Astrocyte (in vitro differentiated cells and primary cell): Measurements from ENCODE around the gene PTCRA. TPM values are rescaled to one million over a fixed set of nuclear protein-coding genes. Genes with fewer than 3 reads are reported as not detected.
A peak's percentile ranks its signal among the peaks of the same experiment; 100 is the strongest.
"Not testable (repeated sequence)": the region's sequence is repeated elsewhere in the genome, so short reads cannot be mapped to it uniquely, and the experiment has no call there.

Experiments used
- DNase-seq: peaks from one replicate; pipeline ENCODE4 v3.0.0-alpha.2; 2010; ENCODE audit warnings: low read depth
- FAIRE-seq: peaks from 2 replicates; lab custom pipeline; 2011; peaks lifted over from hg19 to GRCh38; lab: Jason Lieb, UNC
- H2AFZ ChIP-seq: 2 replicates; pipeline ENCODE4 v1.6.0; 2012; ENCODE audit warnings: low read depth, low read length, inconsistent platforms
- H3K27ac ChIP-seq: 2 replicates; pipeline ENCODE4 v1.5.1; 2011; ENCODE audit warnings: low read depth, low read length, inconsistent platforms
- H3K27me3 ChIP-seq: 2 replicates; pipeline ENCODE4 v1.6.0; 2011; ENCODE audit warnings: low read length, inconsistent platforms; ENCODE audit not compliant: insufficient read depth
- H3K36me3 ChIP-seq: 2 replicates; pipeline ENCODE4 v1.5.1; 2011; ENCODE audit warnings: low read length, inconsistent platforms; ENCODE audit not compliant: insufficient read depth
- H3K4me1 ChIP-seq: 2 replicates; pipeline ENCODE4 v1.5.1; 2011; ENCODE audit warnings: low read length, inconsistent platforms; ENCODE audit not compliant: insufficient read depth
- H3K4me2 ChIP-seq: 2 replicates; pipeline ENCODE4 v1.6.0; 2012; ENCODE audit warnings: low read length, inconsistent platforms
- H3K4me3 ChIP-seq: 2 replicates; pipeline ENCODE4 v1.5.1; 2011; ENCODE audit warnings: low read depth, mild to moderate bottlenecking, low read length, inconsistent platforms; ENCODE audit not compliant: insufficient read depth
- H3K79me2 ChIP-seq: 2 replicates; pipeline ENCODE4 v1.6.0; 2012; ENCODE audit warnings: mild to moderate bottlenecking, low read length, inconsistent platforms; ENCODE audit not compliant: insufficient read depth
- H3K9ac ChIP-seq: 2 replicates; pipeline ENCODE4 v1.6.0; 2012; ENCODE audit warnings: mild to moderate bottlenecking, low read length, inconsistent platforms
- H3K9me3 ChIP-seq: 2 replicates; pipeline ENCODE4 v1.5.1; 2012; ENCODE audit warnings: low read depth, mild to moderate bottlenecking, low read length, inconsistent platforms; ENCODE audit not compliant: insufficient read depth
- H4K20me1 ChIP-seq: 2 replicates; pipeline ENCODE4 v1.6.0; 2012; ENCODE audit warnings: low read length, inconsistent platforms; ENCODE audit not compliant: insufficient read depth
- H3K27ac Mint-ChIP-seq: one replicate; pipeline ENCODE4 v1.8.0; 2021; ENCODE audit warnings: mild to moderate bottlenecking, mixed read lengths; ENCODE audit not compliant: unreplicated experiment
- H3K27me3 Mint-ChIP-seq: one replicate; pipeline ENCODE4 v1.8.0; 2021; ENCODE audit warnings: low read depth, mixed read lengths; ENCODE audit not compliant: unreplicated experiment
- H3K36me3 Mint-ChIP-seq: one replicate; pipeline ENCODE4 v1.8.0; 2021; ENCODE audit warnings: low read depth, mixed read lengths; ENCODE audit not compliant: unreplicated experiment
- H3K4me1 Mint-ChIP-seq: one replicate; pipeline ENCODE4 v1.8.0; 2021; ENCODE audit warnings: low read depth, mixed read lengths; ENCODE audit not compliant: unreplicated experiment
- H3K4me3 Mint-ChIP-seq: one replicate; pipeline ENCODE4 v1.8.0; 2021; ENCODE audit warnings: mild to moderate bottlenecking, moderate library complexity, mixed read lengths; ENCODE audit not compliant: unreplicated experiment
- H3K9me3 Mint-ChIP-seq: one replicate; pipeline ENCODE4 v1.8.0; 2021; ENCODE audit warnings: mild to moderate bottlenecking, mixed read lengths; ENCODE audit not compliant: unreplicated experiment
- EZH2 ChIP-seq: IDR thresholded peaks from 2 replicates; pipeline ENCODE4 v1.6.1; 2012; ENCODE audit warnings: mild to moderate bottlenecking, low read length, inconsistent platforms; ENCODE audit not compliant: insufficient read depth
- total RNA-seq: library from RNA; stranded (reverse); gene quantifications from 2 replicates; pipeline ENCODE4 v1.2.1, GENCODE V29; 2021
- TF ChIP-seq, protein P1 (sequence below): IDR thresholded peaks from 2 replicates; pipeline ENCODE4 v1.5.1; 2011; ENCODE audit warnings: low read depth, mild to moderate bottlenecking, inconsistent platforms, low read length, moderate library complexity; ENCODE audit not compliant: insufficient read depth

Gene PTCRA
- total RNA-seq, 1 donor from 2014 or later, result not detected

DNA sequence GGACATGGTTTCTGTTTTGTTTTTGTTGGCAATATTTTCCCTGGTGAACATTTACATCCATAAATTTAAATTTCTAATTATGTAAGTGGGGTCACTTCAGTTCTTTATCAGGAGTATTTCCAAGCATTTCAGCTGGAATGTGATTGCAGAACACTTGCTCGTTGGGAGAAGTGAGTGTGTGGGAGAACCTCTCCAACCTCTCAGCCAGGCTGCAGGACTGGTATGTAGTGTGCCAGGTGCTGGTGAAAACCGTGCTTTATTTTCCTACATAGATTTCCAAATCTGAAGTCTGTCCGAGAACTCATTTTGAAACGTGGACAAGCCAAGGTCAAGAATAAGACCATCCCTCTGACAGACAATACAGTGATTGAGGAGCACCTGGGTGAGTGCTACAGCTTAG is 30.2 kb upstream of the PTCRA start:
- peaks cover 12% of the 10 kb centered on the region for H3K4me1 ChIP-seq
- no peak for FAIRE-seq
- H3K36me3 Mint-ChIP-seq, result peaks cover 16% of the 10 kb centered on the region
- H3K4me1 Mint-ChIP-seq, result peaks cover 15% of the 10 kb centered on the region
- H4K20me1 ChIP-seq, result peaks cover 33% of the 10 kb centered on the region
- DNase-seq, result no peak
- no peak overlapping the region for H3K4me3 ChIP-seq
- H3K27ac ChIP-seq, result no peak overlapping the region
- no peak overlapping the region for H3K4me2 ChIP-seq
- no peak overlapping the region for H3K9ac ChIP-seq
- H3K79me2 ChIP-seq, result peaks cover 53% of the 10 kb centered on the region
- H2AFZ ChIP-seq, result no peak overlapping the region
- H3K36me3 ChIP-seq, result peaks cover 32% of the 10 kb centered on the region
- no peaks in the 10 kb centered on the region for H3K27me3 ChIP-seq
- H3K4me3 Mint-ChIP-seq, result no peak overlapping the region
- H3K9me3 Mint-ChIP-seq, result no peaks in the 10 kb centered on the region
- H3K9me3 ChIP-seq, result no peaks in the 10 kb centered on the region
- TF ChIP-seq, protein P1, sequence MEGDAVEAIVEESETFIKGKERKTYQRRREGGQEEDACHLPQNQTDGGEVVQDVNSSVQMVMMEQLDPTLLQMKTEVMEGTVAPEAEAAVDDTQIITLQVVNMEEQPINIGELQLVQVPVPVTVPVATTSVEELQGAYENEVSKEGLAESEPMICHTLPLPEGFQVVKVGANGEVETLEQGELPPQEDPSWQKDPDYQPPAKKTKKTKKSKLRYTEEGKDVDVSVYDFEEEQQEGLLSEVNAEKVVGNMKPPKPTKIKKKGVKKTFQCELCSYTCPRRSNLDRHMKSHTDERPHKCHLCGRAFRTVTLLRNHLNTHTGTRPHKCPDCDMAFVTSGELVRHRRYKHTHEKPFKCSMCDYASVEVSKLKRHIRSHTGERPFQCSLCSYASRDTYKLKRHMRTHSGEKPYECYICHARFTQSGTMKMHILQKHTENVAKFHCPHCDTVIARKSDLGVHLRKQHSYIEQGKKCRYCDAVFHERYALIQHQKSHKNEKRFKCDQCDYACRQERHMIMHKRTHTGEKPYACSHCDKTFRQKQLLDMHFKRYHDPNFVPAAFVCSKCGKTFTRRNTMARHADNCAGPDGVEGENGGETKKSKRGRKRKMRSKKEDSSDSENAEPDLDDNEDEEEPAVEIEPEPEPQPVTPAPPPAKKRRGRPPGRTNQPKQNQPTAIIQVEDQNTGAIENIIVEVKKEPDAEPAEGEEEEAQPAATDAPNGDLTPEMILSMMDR, result no peak
- TF ChIP-seq EZH2, result no peak
- peak overlapping the region; percentile 8 for H3K27ac Mint-ChIP-seq
- H3K27me3 Mint-ChIP-seq, result no peaks in the 10 kb centered on the region

DNA sequence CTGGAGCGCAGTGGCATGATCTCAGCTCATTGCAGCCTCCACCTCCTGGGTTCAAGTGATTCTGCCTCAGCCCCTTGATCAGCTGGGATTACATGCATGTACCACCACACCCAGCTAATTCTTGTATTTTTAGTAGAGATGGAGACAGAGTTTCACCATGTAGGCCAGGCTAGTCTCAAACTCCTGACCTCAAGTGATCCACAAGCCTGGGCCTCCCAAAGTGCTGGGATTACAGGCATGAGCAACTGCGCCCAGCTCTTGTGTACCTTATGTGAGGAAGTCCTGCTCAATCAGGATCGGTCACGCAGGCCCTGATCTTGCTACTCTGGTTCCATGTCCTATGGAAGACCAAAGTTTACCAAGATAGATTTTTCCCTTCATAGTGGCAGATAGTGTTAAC is 27.7 kb upstream of the PTCRA start:
- Histone ChIP-seq H3K79me2 (peaks cover 28% of the 10 kb centered on the region), H4K20me1 (peaks cover 26% of the 10 kb centered on the region), H3K4me1 (peaks cover 14% of the 10 kb centered on the region), H3K36me3 (peaks cover 27% of the 10 kb centered on the region)
- H3K27me3 Mint-ChIP-seq, H3K9me3 Mint-ChIP-seq, H2AFZ ChIP-seq, H3K4me3 ChIP-seq, H3K27ac ChIP-seq, H3K4me2 ChIP-seq, FAIRE-seq, H3K9ac ChIP-seq, H3K27me3 ChIP-seq, DNase-seq, H3K9me3 ChIP-seq: not testable (repeated sequence)
- H3K4me3 Mint-ChIP-seq, result peak overlapping the region; percentile 60
- peak overlapping the region; percentile 66 for H3K27ac Mint-ChIP-seq
- peaks cover 19% of the 10 kb centered on the region for H3K4me1 Mint-ChIP-seq
- peaks cover 16% of the 10 kb centered on the region for H3K36me3 Mint-ChIP-seq

DNA sequence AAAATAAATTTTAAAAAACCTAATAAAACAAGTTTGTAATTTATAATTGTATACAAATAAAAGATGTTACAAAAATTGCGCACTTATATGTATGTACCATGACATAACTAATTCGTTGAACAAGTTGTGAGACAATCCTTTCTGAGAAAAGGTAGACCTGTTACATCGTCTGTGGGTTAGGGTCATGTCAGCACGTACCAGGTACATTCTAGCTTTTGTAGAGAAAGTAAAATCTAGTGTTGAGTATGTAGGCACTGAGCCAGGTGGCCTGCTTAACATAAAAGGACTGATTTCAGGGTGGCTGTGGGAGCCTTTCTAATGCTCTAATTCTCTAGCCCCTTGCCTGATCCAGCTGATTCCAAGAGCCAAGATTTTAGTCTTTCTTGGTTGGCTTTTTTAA is 26.0 kb upstream of the PTCRA start:
- TF ChIP-seq, protein P1, result no peak
- TF ChIP-seq EZH2, result no peak
- peaks cover 12% of the 10 kb centered on the region for H3K79me2 ChIP-seq
- peak overlapping the region; percentile 98 for H3K9ac ChIP-seq
- no peak for FAIRE-seq
- no peaks in the 10 kb centered on the region for H3K9me3 ChIP-seq
- no peaks in the 10 kb centered on the region for H3K27me3 Mint-ChIP-seq
- H3K4me3 Mint-ChIP-seq, result peak overlapping the region; percentile 88
- H4K20me1 ChIP-seq, result peaks cover 10% of the 10 kb centered on the region
- peaks cover 11% of the 10 kb centered on the region for H3K36me3 ChIP-seq
- H2AFZ ChIP-seq, result no peak overlapping the region
- peak overlapping the region; percentile 96 for H3K4me2 ChIP-seq
- peaks cover 14% of the 10 kb centered on the region for H3K36me3 Mint-ChIP-seq
- H3K4me1 ChIP-seq, result peaks cover 14% of the 10 kb centered on the region
- H3K4me3 ChIP-seq, result peak overlapping the region; percentile 93
- no peak for DNase-seq
- peak overlapping the region; percentile 98 for H3K27ac ChIP-seq
- H3K4me1 Mint-ChIP-seq, result peaks cover 19% of the 10 kb centered on the region
- peak overlapping the region; percentile 92 for H3K27ac Mint-ChIP-seq
- H3K9me3 Mint-ChIP-seq, result no peaks in the 10 kb centered on the region
- H3K27me3 ChIP-seq, result no peaks in the 10 kb centered on the region
